Measurements from ENCODE around the gene ASTN2.

Gene ASTN2

DNA sequence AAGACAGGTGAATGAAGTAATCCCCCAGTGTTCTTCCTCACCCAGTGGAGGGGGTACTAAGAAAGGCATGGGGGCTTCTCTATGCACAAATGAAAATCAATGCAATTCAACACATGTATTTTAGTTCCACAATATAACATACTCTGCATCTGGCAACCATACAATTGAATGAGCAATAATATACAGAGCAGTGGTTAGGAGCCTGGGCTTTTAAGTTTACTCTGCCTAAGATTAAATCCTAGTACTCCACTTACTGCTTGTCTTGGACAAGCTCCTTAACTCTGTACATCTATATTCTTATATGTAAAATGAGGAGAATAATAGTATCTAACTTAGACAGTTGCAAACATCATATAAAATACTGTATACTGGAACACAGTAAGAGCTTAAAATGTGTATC is 923.2 kb downstream of the ASTN2 start:
- no peak for DNase-seq

DNA sequence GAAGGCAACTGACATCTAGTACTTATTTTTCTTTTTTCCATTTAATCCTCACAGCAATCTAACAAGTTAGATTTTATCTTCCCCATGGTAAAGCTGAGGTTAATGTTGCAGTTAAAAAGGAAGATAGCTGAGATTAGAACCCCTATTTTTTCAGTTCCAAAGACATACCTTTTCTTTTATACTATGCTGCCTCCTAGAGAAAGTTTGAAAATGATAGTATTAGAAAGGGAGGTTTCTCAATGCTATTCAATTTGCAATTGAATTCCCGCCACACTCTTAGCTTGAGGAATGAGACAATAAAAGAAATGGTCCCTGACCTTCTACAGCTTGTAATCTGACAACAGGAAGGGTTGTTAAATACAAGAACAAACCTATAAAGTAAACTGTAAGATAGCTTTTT is 923.6 kb downstream of the ASTN2 start:
- no peak for DNase-seq

DNA sequence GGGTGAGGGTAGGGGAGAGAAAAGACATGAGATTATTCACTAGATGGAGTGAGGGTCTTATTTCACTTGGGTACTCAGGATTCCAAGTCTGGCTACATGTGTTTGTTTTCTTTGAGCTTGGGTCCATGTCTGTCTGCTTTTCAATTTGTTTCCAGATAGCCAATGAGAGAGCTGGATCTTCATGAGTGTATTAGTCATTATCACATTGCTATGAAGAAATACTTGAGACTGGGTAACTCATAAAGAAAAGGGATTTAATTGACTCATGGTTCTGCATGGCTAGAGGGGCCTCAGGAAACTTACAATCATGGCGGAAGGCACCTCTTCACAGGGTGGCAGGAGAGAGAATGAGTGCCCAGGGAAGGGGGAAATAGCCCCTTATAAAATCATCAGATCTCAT is 924.5 kb downstream of the ASTN2 start:
- DNase-seq: no peak

DNA sequence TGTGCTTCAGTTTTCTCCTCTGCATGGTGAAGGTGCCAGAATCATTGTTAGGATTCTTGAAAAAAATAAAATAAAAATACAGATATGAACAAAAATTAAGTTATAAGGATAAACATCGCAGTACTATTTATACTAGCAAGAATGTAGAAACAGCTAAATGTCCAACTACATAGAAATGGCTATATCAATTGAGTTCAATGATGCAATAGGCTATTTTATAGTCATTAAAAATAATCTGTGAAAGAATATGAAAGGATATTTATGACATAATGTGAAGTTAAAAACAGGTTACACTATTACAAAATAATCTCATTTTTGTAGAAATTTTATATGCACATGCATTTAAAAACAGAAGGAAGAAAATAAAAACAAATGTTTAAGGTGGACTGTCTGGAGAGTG is 926.5 kb downstream of the ASTN2 start:
- no peak for DNase-seq

DNA sequence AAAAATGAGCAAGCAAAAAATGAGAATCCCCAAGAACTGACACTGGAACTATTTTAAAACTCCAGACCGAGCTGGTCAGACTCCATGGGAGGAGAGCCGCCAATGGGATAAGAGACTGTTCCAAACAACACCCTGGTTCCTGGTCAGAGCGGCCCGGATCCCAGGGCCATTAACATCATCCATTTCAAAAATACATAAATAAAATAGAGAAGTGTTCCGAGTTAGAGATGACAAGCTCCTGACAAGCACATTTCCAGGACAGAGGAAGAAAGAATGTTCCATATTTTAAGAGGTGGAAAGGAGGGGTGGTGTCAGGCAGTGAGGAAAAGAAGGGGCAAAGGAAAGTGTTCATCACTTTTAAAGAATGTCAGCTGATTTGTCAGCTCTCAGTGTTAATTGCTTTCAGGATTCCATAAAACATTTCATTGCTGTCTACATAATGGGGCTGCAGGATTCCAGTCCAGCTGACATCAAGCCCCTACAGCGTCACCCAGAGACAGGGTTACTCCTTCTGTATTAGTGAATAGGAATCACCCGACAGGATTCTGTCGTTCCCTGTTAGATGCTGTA is 930.3 kb downstream of the ASTN2 start:
- no peak for DNase-seq

DNA sequence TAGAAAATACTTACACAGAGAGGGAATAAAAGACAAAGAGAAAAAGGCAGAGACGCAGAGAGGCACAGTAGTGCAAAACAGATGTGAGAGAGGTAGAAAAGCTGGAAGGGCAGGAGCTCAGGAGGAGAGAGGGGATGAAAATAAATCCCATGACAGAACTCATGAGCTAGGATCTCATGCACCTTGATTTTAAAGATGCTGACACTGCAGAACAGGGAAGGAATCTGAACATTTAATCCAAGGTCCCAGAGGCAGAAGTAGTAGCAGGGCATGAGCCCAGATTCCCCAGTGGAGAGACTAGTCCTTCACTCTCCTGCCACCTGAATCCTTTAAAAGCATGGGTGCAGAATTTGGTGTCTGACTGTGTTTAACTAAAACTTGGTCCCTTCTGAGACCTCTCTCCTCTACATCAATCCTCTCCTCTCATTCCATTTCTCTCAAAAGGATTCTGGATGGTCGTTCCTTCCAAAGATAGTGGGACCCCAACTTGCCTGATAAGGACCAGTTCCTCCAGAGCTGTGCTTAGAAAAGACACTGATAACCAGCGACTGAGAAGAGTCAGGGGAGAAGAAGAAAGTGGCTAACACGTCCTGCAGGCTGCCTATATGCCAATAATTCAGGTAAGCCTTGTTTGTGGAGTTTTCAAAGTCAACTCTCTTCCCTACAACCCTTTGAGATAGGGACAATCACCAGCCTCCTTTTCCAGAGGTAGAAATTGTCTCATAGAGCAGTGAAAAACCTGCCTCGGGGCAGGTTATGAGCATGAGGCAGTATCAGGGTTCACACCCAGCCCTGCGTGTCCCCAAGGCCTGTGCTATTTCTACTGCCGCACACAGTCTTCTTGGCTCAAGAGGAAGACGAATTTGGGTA is 931.0 kb downstream of the ASTN2 start:
- DNase-seq: no peak

DNA sequence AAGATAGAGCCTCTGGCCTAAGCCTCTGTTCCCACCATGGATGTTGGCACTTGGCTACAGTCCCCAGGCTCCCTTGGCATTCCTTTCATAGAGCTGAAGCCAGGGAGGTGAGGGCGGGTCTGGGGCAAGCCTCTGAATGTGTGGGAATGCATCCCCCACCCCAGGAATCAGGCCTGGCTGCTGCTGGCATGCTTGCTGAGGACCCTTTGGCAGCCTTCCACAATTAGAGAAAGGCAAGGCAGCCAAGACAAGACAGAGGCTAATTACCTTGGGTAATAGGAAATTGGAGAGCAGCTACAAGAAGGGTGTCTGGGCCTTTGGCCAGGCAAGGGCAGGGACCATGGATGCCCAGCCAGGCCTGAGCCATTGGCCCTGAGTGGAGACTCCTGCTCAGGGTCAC is 932.1 kb downstream of the ASTN2 start:
- no peak for DNase-seq

DNA sequence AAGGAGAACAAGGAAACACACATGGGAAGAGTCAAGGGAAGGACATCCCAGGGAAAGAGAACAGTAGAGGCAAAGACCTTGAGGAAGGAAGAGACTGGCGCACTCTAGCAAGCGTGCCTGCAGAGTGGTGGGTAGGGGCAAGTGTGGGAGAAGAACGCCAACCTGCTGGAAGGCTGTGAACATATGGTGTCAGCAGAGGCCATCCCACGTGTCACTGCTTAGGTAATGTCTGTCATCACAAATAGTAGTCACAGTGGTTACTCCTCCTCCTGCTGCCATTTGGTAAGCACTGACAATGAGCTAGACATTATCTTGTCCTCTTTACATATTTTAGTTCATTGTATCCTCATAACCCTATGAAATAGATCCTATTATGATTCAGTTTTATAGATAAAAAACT is 934.2 kb downstream of the ASTN2 start:
- DNase-seq: no peak

DNA sequence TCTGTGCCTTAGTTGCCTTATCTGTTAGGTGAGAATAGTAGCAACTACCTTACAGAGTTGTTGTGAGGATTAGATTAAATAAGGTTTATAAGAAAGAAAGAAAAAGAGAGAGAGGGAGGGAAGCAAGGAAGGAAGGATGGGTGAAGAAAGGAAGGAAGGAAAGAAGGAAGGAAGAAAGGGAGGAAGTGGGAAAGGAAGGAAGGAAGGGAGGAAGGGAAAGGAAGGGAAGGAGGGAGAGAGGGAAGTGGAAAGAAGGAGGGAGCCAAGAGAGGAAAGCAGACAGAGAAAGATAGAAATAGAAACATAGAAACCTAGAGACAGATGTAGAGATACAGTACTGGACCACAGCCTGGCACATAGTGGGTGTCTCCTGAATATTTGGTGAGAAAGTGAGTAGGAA is 934.9 kb downstream of the ASTN2 start:
- no peak for DNase-seq

DNA sequence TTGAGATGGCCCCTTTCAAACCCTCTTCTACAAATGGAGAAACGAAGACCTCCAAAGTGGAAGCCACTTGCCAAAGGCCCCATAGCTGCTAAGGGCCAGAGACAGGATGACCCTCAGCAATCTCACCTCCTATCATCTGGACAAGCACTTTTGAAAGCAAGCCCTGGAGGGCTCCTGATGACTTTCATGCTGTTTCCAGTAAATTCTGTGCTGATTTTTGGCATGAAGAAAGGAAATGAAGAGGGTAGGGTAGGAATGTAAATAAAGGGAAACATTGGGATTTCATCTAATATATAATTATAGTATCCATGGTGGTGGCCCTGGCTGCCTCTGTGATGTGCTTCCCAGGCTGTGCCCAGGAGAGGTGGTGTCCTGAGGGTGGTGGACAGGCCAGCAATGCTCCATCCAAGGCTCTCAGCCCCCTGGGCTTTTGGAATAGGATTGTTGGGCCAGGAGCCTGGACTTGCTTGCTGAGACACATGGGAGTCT is 935.8 kb downstream of the ASTN2 start:
- DNase-seq: no peak

DNA sequence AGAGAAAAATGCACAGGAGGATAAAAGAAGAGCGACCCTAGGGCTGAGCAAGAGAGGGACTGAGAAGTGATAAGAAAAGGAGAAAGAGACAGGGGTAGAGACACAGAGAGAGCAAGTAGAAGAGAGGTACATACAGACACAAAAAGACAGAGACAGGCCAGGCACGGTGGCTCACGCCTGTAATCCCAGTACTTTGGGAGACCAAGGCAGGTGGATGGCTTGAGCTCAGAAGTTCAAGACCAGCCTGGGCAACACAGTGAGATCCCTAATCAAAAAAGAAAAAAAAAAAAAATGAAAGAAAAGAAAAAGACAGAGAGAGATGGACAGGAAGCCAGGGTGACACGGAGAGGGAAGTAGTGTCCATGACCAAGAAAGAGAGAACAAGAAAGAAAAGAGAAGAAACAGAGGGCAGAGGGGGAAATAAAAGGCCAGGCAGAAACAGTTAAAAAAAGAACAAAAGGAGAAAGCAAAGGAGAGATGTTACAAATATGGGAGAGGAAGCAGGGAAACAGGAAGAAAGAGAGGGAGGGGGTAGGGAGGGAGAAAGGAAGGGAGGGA is 937.2 kb downstream of the ASTN2 start:
- DNase-seq: no peak

DNA sequence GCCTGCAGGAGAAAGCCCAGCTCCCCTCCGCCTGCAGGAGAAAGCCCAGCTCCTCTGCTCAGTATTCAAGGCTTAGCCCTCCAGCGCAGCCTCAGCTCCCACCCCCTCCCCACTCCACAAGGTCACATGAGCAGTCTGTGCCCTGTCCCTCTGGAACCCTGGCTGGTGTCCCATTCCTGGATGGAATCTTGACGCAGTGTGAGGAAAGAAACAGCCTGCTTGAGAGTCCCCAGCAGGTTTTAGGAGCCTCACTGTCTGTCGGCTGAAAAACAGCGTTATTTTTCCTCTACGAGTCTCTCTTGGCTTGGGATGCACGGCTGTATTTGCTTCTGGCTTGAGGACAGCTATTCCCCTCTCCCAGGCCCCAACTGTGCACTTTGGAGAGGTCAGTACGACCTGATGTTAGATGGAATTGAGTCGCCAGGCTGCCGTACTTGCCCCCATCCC is 937.9 kb downstream of the ASTN2 start:
- DNase-seq: no peak

DNA sequence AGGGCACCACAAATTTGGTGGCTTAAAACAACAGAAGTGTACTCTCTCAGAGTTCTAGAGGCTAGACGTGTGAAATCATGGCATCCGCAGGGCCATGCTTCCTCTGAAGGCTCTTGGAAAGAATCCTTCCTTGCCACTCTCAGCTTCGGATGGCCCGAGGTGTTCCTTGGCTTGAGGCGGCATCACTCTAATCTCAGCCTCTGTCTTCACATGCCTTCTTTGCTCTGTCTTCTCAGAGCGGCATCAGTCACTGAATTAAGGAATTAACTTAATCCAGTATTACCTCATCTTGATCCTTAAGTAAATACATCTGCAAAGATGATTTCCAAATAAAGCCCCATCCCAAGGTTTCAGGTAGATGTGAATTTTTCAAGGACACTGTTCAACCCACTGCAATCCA is 938.9 kb downstream of the ASTN2 start:
- DNase-seq: no peak

DNA sequence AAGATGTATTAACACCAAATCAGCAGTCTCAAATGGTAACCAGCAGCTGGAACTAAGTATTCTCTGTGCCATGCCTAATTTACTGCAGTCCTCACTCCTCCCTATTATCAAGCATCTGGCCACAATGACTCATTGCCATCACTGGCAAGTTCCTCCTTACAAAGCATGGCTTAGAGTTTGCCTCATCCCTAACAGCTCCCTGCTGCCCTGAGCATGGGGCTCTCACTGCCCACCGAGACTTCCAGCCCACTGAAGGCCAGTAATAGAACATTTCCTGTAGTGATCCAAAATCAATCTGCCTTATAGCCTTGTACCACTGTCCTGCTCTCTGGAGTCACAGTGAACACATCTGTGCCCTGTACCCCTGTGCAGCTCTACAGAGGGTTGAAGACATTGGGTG is 939.7 kb downstream of the ASTN2 start:
- DNase-seq: no peak

DNA sequence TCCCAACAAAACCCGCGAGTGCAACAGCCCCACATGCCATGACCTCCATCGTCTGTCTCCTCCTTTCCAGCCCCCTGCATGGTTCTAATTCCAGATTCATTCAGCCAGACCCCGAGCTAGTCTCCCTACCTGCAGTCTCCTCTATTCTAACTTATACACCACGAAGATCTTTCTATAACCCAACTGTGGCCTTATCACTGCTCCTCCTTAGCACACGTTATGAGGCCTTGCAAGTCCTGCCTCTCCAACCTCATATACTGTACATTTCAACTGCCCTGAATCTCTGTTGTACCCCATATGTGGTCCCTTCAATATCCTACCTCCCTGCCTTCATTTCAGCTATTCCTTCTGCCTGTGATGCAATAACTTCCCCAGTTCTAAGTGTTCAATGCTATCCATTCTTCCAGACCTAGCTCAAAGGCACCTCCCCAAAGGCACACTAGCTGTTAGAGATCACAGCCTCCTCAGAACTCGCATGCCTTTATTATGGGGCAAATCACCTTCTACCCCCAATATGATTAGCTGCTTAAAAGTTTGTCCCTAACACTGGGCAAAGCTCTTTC is 942.8 kb downstream of the ASTN2 start:
- no peak for DNase-seq

DNA sequence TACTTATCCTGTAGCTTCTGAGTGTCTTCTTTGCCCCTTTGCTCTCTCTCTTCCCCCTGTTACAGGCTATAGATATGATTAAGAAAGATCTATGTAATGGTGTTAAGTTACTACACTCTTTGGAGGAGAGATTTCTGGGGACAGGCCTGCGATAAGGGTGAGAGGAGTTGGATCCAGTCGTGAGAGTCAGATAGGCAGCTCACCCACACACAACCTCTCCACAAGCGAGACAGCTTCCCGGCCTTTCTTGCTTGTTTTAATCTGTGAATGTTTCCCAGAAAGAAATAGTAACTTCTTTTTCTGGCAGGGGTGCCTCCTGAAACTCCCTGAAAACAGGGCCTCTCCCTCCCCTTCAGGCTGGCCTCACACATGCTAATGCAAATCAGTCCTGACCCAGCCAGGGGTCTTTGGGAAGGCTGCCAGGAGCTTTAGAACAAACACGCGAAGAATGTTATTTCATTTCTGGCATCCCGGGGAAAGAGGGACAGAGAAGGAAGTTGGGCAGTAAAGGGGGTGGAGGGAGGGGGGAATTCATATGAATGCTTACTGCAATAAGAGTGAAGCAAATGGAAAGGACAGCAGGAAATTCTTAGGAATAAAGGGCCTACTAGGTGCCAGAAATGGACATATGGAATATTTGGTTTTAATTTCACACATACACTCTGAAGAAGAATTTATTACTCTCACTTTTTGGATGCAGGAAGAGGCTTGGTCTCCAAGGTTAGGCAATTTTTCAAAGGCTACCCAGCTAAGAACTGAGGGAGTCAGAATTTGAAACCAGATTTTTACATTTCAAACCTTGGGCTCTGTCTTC is 943.6 kb downstream of the ASTN2 start:
- no peak for DNase-seq

DNA sequence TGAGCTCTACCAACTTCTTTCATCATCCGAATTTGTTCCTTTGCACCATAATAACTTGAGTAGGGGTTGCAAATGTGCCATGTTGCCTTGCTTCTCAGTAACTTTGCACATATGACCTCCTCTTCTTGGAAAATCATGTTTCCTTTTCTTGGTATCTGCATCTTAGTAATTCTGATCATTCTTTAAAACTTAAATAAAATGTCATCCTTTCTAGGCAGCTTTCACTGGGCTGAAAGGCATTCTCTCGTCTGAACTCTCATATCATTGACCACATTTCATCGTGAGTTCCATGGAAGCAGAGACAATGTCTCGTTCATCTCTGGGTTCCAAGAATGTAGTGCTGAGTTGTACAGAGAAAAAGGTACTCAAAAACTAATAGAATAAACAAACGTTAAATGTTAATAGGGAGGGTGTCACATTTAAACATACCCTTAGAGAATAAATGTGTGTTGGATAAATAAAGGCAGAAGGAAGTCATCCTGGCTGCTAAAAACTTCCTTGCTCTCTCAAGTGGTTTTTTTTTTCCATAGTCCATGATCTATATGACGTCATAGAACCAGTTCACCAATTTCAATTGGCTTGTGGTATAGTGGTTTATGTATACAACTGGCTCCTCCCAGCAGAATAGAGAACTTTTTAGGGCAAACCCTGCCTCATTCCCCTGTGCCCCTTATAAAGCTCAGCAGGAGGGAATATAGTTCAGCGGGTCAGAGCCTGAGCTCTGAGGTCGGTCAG is 945.9 kb downstream of the ASTN2 start:
- no peak for DNase-seq

DNA sequence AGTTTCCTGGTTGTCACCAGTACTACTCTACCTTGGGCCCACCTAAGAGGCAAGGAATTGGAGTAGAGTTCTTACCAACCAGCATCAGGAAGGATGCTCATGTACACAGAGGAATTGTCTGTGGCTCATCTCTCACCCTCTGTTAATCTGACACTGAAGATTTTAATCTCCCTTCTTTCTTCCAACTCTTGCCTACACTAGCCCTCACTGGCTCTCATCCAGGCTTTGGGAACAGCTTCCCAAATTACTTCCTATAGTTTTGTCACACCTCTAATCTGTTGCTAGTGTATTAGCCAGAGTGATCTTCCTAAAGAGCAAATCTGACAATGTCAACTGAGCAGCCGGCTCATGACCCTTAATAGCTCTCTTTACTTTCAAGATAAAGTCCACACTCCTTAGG is 946.5 kb downstream of the ASTN2 start:
- DNase-seq: no peak

DNA sequence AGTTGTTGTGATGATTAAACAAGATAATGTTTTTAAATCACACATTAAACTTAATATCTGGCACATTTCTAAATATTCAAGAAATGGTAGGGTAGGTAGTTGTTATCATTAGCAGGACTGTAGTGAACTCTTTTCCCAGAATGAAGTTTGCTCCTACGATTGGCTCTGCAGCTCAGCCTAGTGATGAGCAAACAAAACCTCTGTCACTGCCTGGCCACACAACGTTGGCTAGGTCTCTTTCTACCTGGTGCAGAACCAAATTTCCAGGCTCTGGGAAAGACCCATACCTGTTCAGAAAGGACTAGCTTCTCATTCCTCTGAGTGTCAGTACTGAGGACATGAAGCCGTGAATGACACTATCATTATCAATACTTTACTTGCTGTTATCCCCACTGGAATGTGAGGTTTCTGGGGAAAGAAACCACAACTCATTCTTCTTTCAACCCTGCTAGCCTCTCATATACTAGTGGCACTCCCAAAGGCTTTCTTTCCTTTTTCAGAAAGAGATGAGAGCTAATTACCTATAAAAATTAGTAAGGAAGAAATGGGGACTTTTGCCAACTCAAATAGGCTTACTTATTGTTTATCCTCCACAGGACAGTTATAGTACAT is 947.0 kb downstream of the ASTN2 start:
- DNase-seq: no peak

DNA sequence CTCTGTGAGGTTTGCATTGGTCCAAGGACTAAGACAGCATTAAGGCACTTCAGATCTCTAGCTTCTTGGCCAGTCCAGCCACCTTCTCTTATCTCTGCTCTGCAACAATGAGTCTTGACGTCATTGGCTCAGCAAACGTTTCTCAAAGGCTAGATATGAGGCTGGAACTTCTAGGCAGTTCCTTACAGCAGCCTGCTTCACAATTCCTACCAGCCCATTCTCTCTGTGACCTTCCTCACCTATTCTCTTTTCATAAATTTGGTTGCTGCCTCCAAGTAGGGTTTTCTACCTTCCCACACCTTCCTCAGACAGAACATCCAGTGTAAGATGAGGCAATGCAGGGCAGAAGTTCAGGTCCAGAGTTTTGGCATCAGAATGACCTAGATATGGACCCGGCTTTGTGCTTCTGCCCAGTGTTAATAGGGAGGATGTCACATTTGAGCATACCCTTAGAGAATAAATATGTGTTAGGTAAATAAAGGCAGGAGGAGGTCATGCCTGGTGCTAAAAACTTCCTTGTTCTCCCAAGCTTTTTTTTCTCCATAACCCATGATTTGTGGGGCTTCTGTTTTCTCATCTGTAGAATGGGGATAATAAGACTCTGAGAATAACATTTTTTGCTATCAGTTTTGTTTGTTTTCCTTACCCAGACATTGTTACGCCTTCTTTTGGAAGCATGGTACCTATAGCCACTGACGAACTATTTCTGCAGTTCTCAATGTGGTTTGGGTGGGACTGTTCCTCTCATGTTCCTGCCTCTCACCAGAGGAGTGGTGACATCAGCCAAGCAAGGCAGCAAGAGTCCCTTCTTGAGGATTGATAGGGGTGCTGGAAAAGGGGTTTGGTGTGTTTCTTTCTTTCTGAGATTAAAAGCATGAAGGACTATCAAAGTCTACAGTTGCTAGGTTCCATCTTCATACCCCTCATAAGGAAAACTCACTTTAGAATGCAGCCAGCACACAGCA is 948.3 kb downstream of the ASTN2 start:
- no peak for DNase-seq

All from activated gamma-delta T cell (primary cell).